Endothelial cell of umbilical vein (primary cell): Measurements from ENCODE around the gene CFI. TPM values are rescaled to one million over a fixed set of nuclear protein-coding genes. Genes with fewer than 3 reads are reported as not detected.

Source experiments
- Bru-seq: library from RNA; stranded (reverse); fragments of 400-500 nt; gene quantifications from one replicate; lab custom pipeline; 2021; lab: Mats Ljungman, UMichigan
- BruChase-seq, 2 experiments: library from RNA; stranded (reverse); fragments of 400-500 nt; gene quantifications; one replicate each; lab custom pipeline; 2021; lab: Mats Ljungman, UMichigan
- BruUV-seq: library from RNA; stranded (reverse); fragments of 400-500 nt; replicated peaks from 2 replicates; lab custom pipeline; 2021; lab: Mats Ljungman, UMichigan
- CTCF ChIA-PET: fragments of 300-600, 350-600 bp; sonication (Branson Sonifier 250); formaldehyde crosslinking; loops from one replicate; lab custom pipeline; 2021; ENCODE audit warnings: antibody characterized with exemption, inconsistent platforms; lab: Charles Lee
- POLR2A ChIA-PET: fragments of 300-600, 350-600 bp; sonication (Branson Sonifier 250); formaldehyde crosslinking; loops from one replicate; lab custom pipeline; 2021; ENCODE audit warnings: antibody characterized with exemption, inconsistent platforms; lab: Charles Lee
- DNase-seq: peaks from one replicate; pipeline ENCODE4 v3.0.0-alpha.2; 2011; ENCODE audit warnings: low read depth, low spot score
- FAIRE-seq: peaks from 2 replicates; lab custom pipeline; 2011; peaks lifted over from hg19 to GRCh38; lab: Jason Lieb, UNC
- H2AFZ ChIP-seq: 2 replicates; pipeline ENCODE4 v1.6.0; 2012; ENCODE audit warnings: low read depth, low read length, control low read depth, inconsistent platforms
- H3K27ac ChIP-seq: 2 replicates; pipeline ENCODE4 v1.5.1; 2011; ENCODE audit warnings: low read depth, mild to moderate bottlenecking, control low read depth, low read length, moderate library complexity; ENCODE audit not compliant: insufficient read depth
- H3K27me3 ChIP-seq, 2 experiments: 2 replicates each; pipeline versions ENCODE4 v1.6.0 to v1.6.1; 2011; ENCODE audit warnings: low read length in 2 of 2, mixed read lengths in 1 of 2; ENCODE audit not compliant: control insufficient read depth in 2 of 2, insufficient read depth in 2 of 2
- H3K36me3 ChIP-seq, 2 experiments: 2 replicates in 1 of 2; 3 replicates in 1 of 2; pipeline ENCODE4 v1.5.1; 2011; ENCODE audit warnings: low read length in 2 of 2, mild to moderate bottlenecking in 1 of 2, moderate library complexity in 1 of 2; ENCODE audit not compliant: control insufficient read depth in 2 of 2, insufficient read depth in 2 of 2; ENCODE audit errors: extremely low read depth in 1 of 2
- H3K4me1 ChIP-seq: 3 replicates; pipeline ENCODE4 v1.5.1; 2011; ENCODE audit warnings: mild to moderate bottlenecking, low read length; ENCODE audit not compliant: control insufficient read depth, insufficient read depth; ENCODE audit errors: extremely low read depth
- H3K4me2 ChIP-seq: 2 replicates; pipeline ENCODE4 v1.6.1; 2011; ENCODE audit warnings: low read length, control low read depth, mixed read lengths; ENCODE audit not compliant: insufficient read depth
- H3K4me3 ChIP-seq, 3 experiments: fragments of 200-600 bp in 1 of 3; sonication (generic), shearing (Covaris generic) in 1 of 3; replicated peaks in 1 of 3; 2 replicates each; pipeline ENCODE4 v1.5.1; 2011 to 2016; ENCODE audit warnings: control low read depth in 3 of 3, low read length in 3 of 3, mild to moderate bottlenecking in 2 of 3, inconsistent platforms in 1 of 3, low read depth in 1 of 3, moderate library complexity in 1 of 3; ENCODE audit not compliant: insufficient read depth in 1 of 3
- H3K79me2 ChIP-seq: 2 replicates; pipeline ENCODE4 v1.6.0; 2012; ENCODE audit warnings: low read length, inconsistent platforms; ENCODE audit not compliant: control insufficient read depth, insufficient read depth
- H3K9ac ChIP-seq: replicated peaks from 2 replicates; pipeline ENCODE3; 2011; ENCODE audit warnings: low read length, control low read depth; ENCODE audit not compliant: insufficient read depth; ENCODE audit errors: extremely low read depth
- H3K9me1 ChIP-seq: replicated peaks from 3 replicates; pipeline ENCODE4 v1.6.0; 2011; ENCODE audit warnings: mild to moderate bottlenecking, low read length; ENCODE audit not compliant: control insufficient read depth, insufficient read depth; ENCODE audit errors: extremely low read depth
- H3K9me3 ChIP-seq: replicated peaks from 2 replicates; pipeline ENCODE4 v1.5.1; 2012; ENCODE audit warnings: low read length, inconsistent platforms; ENCODE audit not compliant: control insufficient read depth, insufficient read depth
- H4K20me1 ChIP-seq: replicated peaks from 2 replicates; pipeline ENCODE3; 2011; ENCODE audit warnings: mild to moderate bottlenecking, low read length; ENCODE audit not compliant: control insufficient read depth, insufficient read depth; ENCODE audit errors: extremely low read depth
- CTCF ChIP-seq, 2 donors: IDR thresholded peaks; 1 replicate in 1 of 2; 2 replicates in 1 of 2; pipeline ENCODE4 v1.5.1; 2011; ENCODE audit warnings: low read length in 2 of 2, mild to moderate bottlenecking in 2 of 2, moderate library complexity in 2 of 2, control low read depth in 1 of 2, inconsistent platforms in 1 of 2, low read depth in 1 of 2; ENCODE audit not compliant: insufficient read depth in 1 of 2; ENCODE audit errors: extremely low read depth in 1 of 2
- EZH2 ChIP-seq: IDR thresholded peaks from 2 replicates; pipeline ENCODE4 v1.6.1; 2012; ENCODE audit warnings: borderline replicate concordance, low read depth, mild to moderate bottlenecking, moderate library complexity, low read length, inconsistent platforms; ENCODE audit not compliant: severe bottlenecking
- FOS ChIP-seq: IDR thresholded peaks from 2 replicates; pipeline ENCODE4 v1.6.1; 2011; ENCODE audit warnings: mild to moderate bottlenecking, low read length, moderate library complexity, borderline replicate concordance; ENCODE audit not compliant: insufficient read depth
- GATA2 ChIP-seq: IDR thresholded peaks from 2 replicates; pipeline ENCODE4 v1.7.0; 2011; ENCODE audit warnings: low read depth, mild to moderate bottlenecking, moderate library complexity, mixed read lengths, low read length; ENCODE audit not compliant: insufficient read length, insufficient read depth
- JUN ChIP-seq: IDR thresholded peaks from 2 replicates; pipeline ENCODE4 v1.6.1; 2011; ENCODE audit warnings: borderline replicate concordance, low read depth; ENCODE audit not compliant: insufficient read length, insufficient read depth
- MAX ChIP-seq: IDR thresholded peaks from 2 replicates; pipeline ENCODE4 v1.6.1; 2011; ENCODE audit not compliant: insufficient read depth, insufficient read length
- MYC ChIP-seq: IDR thresholded peaks from one replicate; pipeline ENCODE4 v1.6.1; 2011; ENCODE audit warnings: mild to moderate bottlenecking, low read depth, low read length
- POLR2A ChIP-seq: IDR thresholded peaks from 2 replicates; pipeline ENCODE4 v1.6.1; 2012; ENCODE audit warnings: low read depth, mild to moderate bottlenecking, control low read depth, low read length
- POLR2AphosphoS5 ChIP-seq: IDR thresholded peaks from 2 replicates; pipeline ENCODE4 v1.6.1; 2012; ENCODE audit warnings: low read depth, mild to moderate bottlenecking, control low read depth, low read length, moderate library complexity; ENCODE audit not compliant: insufficient read depth
- dilution Hi-C: fragments of 300-500 bp; cut with MboI; formaldehyde crosslinking; loops from one replicate; pipeline ENCODE4 v1.15.0; 2019; ENCODE audit warnings: low sequenced_read_pairs; ENCODE audit not compliant: extremely low pct_ligation_motif_present
- intact Hi-C: fragments of 100-400 bp; cut with micrococcal nuclease; formaldehyde crosslinking; loops from one replicate; pipeline ENCODE4 v1.10.0; 2022
- long read RNA-seq: library from polyadenylated mRNA; stranded (forward); transcript quantifications from one replicate; pipeline ENCODE4 v2.0.0, GENCODE V29; 2021
- polyA minus RNA-seq, 3 experiments: library from RNA; depleted of rRNA, polyadenylated mRNA; stranded (reverse); fragments of >200 nt; gene quantifications; 1 replicate in 1 of 3; 2 replicates in 2 of 3; pipeline ENCODE4 v1.2.3, GENCODE V29; 2011
- polyA plus RNA-seq, 4 experiments: library from polyadenylated mRNA; depleted of rRNA in 3 of 4; stranded (reverse) in 3 of 4; unstranded in 1 of 4; fragments of >200 nt; gene quantifications; 2 replicates each; pipeline versions ENCODE4 v1.2.1 to v1.2.3, GENCODE V29; 2011 to 2012; ENCODE audit warnings: missing spikeins in 1 of 4
- total RNA-seq: library from RNA; stranded (reverse); gene quantifications from 2 replicates; pipeline ENCODE4 v1.2.3, GENCODE V29; 2021

The CFI gene
- total RNA-seq = 17.9 and 21.4 TPM in 2 replicates
- polyA plus RNA-seq = 6.5 and 10.0 TPM in 2 replicates
- 9.2 and 10.0 TPM in 2 replicates for polyA plus RNA-seq (2011; cell fraction: cytosol; rRNA removed)
- 40.3 and 46.6 TPM in 2 replicates for polyA plus RNA-seq (2011; cell fraction: nucleus; rRNA removed)
- polyA plus RNA-seq (2012) = 1.3 and 3.8 TPM in 2 replicates
- polyA minus RNA-seq = 5.4 and 6.9 TPM in 2 replicates
- polyA minus RNA-seq (2011; cell fraction: cytosol; rRNA and poly(A)+ RNA removed) = not detected
- 16.6 and 26.3 TPM in 2 replicates for polyA minus RNA-seq (2011; cell fraction: nucleus; rRNA and poly(A)+ RNA removed)
- percentile 64 among the genes with signal in this experiment for Bru-seq, nascent RNA
- BruChase-seq, experiment 1, labeled RNA remaining after a 6-hour chase = percentile 91 among the genes with signal in this experiment
- percentile 74 among the genes with signal in this experiment for BruChase-seq, experiment 2, labeled RNA remaining after a 2-hour chase
- long read RNA-seq, partial matches to known transcripts = 1 of 10 reads
- long read RNA-seq, other reads (novel, unspliced or antisense) = 7 of 10 reads

GRCh38 chr4:109801895-109802319 lies at the start of gene CFI:
Gene CFI, minus strand, starts transcription at chr4:109801999. Its CDS starts 28 bp downstream, at chr4:109801971.
- Histone ChIP-seq H3K4me2 (peak within 1 kb of the TSS; percentile 86), H4K20me1 (no peaks in the 10 kb centered on the region), H3K79me2 (no peaks in the 10 kb centered on the region), H3K9me3 (no peaks in the 10 kb centered on the region), H3K27ac (peak within 1 kb of the TSS; percentile 60), H3K9me1 (no peaks in the 10 kb centered on the region), H3K4me3 (peak within 1 kb of the TSS; percentile 28 to 71 (median 37)), H3K36me3 (no peaks in the 10 kb centered on the region), H3K27me3 (no peaks in the 10 kb centered on the region), H3K9ac (peak within 1 kb of the TSS; percentile 43), H3K4me1 (peaks cover 12% of the 10 kb centered on the region), H2AFZ (peak within 1 kb of the TSS; percentile 48)
- intact Hi-C loops (loop anchor here (2.0 to 5.0 kb wide), 2 partner anchors 71 to 240 kb away; partner anchors contain the start of genes MCUB and PLA2G12A), dilution Hi-C loops (no loop called here)
- ChIA-PET POLR2A (no interaction called here), CTCF (interaction anchor here (0.8 to 1.9 kb wide), 11 partner anchors 13 to 382 kb away, joined by 3 to 14 read pairs (median 5); partner anchors contain the start of genes CASP6, GAR1 and SEC24B)
- FAIRE-seq = peak; percentile 68
- no TSS peak for BruUV-seq
- DNase-seq = peak; percentile 76
- TF ChIP-seq JUN (no peak), MYC (no peak), GATA2 (no peak), CTCF (IDR thresholded peaks at IDR 0.05; ENCODE audit: extremely low read depth in 1 of 2, insufficient read depth in 1 of 2, low read depth in 1 of 2, low read length in 2 of 2) (no peak), FOS (no peak), MAX (no peak), POLR2AphosphoS5 (no peak), POLR2A (no peak), EZH2 (no peak)
